ENCODE measurements around the gene BAHD1.
"Not testable (repeated sequence)": the region's sequence is repeated elsewhere in the genome, so short reads cannot be mapped to it uniquely, and the experiment has no call there.

The BAHD1 gene

GRCh38 chr15:40446144-40446543 lies 5.4 kb downstream of the BAHD1 start:
- no peak for DNase-seq

GRCh38 chr15:40448354-40448753 lies 7.6 kb downstream of the BAHD1 start:
- no peak for DNase-seq

- DNase-seq, result no peak
Measured at GRCh38 chr15:40449275-40449674, 8.5 kb downstream of the BAHD1 start.

- no peak for DNase-seq
Measured at GRCh38 chr15:40450047-40450446, 9.3 kb downstream of the BAHD1 start.

GRCh38 chr15:40451527-40452158 lies 10.9 kb downstream of the BAHD1 start:
- no peak for DNase-seq

GRCh38 chr15:40452296-40453090 lies 11.7 kb downstream of the BAHD1 start:
- no peak for DNase-seq

- DNase-seq, result not testable (repeated sequence)
Measured at GRCh38 chr15:40453941-40454340, 13.2 kb downstream of the BAHD1 start.

- no peak for DNase-seq
Measured at GRCh38 chr15:40454904-40455391, 14.2 kb downstream of the BAHD1 start.

- DNase-seq, result no peak
Measured at GRCh38 chr15:40456299-40456712, 15.6 kb downstream of the BAHD1 start.

- no peak for DNase-seq
Measured at GRCh38 chr15:40456738-40457137, 16.0 kb downstream of the BAHD1 start.

- no peak for DNase-seq
Measured at GRCh38 chr15:40458495-40459371, 18.0 kb downstream of the BAHD1 start.

GRCh38 chr15:40459391-40460015 lies 18.8 kb downstream of the BAHD1 start:
- DNase-seq, result no peak

GRCh38 chr15:40460404-40460803 lies 19.7 kb downstream of the BAHD1 start:
- DNase-seq, result no peak

GRCh38 chr15:40461958-40462357 lies 21.2 kb downstream of the BAHD1 start:
- no peak for DNase-seq

- DNase-seq, result no peak
Measured at GRCh38 chr15:40463279-40463678, 22.5 kb downstream of the BAHD1 start.

- no peak for DNase-seq
Measured at GRCh38 chr15:40463886-40464545, 23.3 kb downstream of the BAHD1 start.

- DNase-seq, result no peak
Measured at GRCh38 chr15:40464595-40465185, 23.9 kb downstream of the BAHD1 start.

GRCh38 chr15:40465939-40466338 lies 25.2 kb downstream of the BAHD1 start:
- no peak for DNase-seq

GRCh38 chr15:40466426-40467260 lies 25.9 kb downstream of the BAHD1 start:
- DNase-seq, result no peak

- no peak for DNase-seq
Measured at GRCh38 chr15:40467261-40467615, 26.5 kb downstream of the BAHD1 start.

GRCh38 chr15:40468898-40469331 lies 28.2 kb downstream of the BAHD1 start:
- no peak for DNase-seq

Data from right forelimb (tissue), 1 donor.